Measurements from ENCODE around the gene MINDY4.

The MINDY4 gene

GRCh38 chr7:30894009-30894408 is 122.8 kb downstream of the MINDY4 start:
- no peaks in the 10 kb centered on the region for H3K27me3 ChIP-seq (ENCODE audit: control insufficient read depth in 1 of 2, insufficient read depth in 2 of 2, low read length in 2 of 2)
- H3K27ac ChIP-seq (ENCODE audit: low read depth, low read length), result no peak overlapping the region
- peaks cover 7% of the 10 kb centered on the region for H3K36me3 ChIP-seq (ENCODE audit: insufficient read depth, low read length)
- no peaks in the 10 kb centered on the region for H3K9me3 ChIP-seq (ENCODE audit: low read length)
- no peak overlapping the region for H3K9ac ChIP-seq (ENCODE audit: low read length)
- H3K4me1 ChIP-seq (ENCODE audit: insufficient read depth, low read length), result peaks cover 23% of the 10 kb centered on the region
- H3K4me3 ChIP-seq (ENCODE audit: low read depth in 1 of 2, low read length in 2 of 2), result no peak overlapping the region

- Histone ChIP-seq H3K36me3 (ENCODE audit: insufficient read depth, low read length) (peaks cover 7% of the 10 kb centered on the region), H3K27me3 (ENCODE audit: control insufficient read depth in 1 of 2, insufficient read depth in 2 of 2, low read length in 2 of 2) (no peaks in the 10 kb centered on the region), H3K9me3 (ENCODE audit: low read length) (no peaks in the 10 kb centered on the region), H3K9ac (ENCODE audit: low read length) (no peak overlapping the region), H3K4me1 (ENCODE audit: insufficient read depth, low read length) (peaks cover 17% of the 10 kb centered on the region), H3K4me3 (ENCODE audit: low read depth in 1 of 2, low read length in 2 of 2) (no peak overlapping the region), H3K27ac (ENCODE audit: low read depth, low read length) (no peak overlapping the region)
These were observed 123.8 kb downstream of the MINDY4 start for GRCh38 chr7:30894866-30895605.

GRCh38 chr7:30896036-30896435 is 124.8 kb downstream of the MINDY4 start:
- no peaks in the 10 kb centered on the region for H3K9me3 ChIP-seq (ENCODE audit: low read length)
- no peak overlapping the region for H3K9ac ChIP-seq (ENCODE audit: low read length)
- H3K4me3 ChIP-seq (ENCODE audit: low read depth in 1 of 2, low read length in 2 of 2), result no peak overlapping the region
- peaks cover 7% of the 10 kb centered on the region for H3K36me3 ChIP-seq (ENCODE audit: insufficient read depth, low read length)
- no peaks in the 10 kb centered on the region for H3K27me3 ChIP-seq (ENCODE audit: control insufficient read depth in 1 of 2, insufficient read depth in 2 of 2, low read length in 2 of 2)
- peaks cover 17% of the 10 kb centered on the region for H3K4me1 ChIP-seq (ENCODE audit: insufficient read depth, low read length)
- no peak overlapping the region for H3K27ac ChIP-seq (ENCODE audit: low read depth, low read length)

- H3K9ac ChIP-seq (ENCODE audit: low read length), result no peak overlapping the region
- H3K4me3 ChIP-seq (ENCODE audit: low read depth in 1 of 2, low read length in 2 of 2), result no peak overlapping the region
- H3K27ac ChIP-seq (ENCODE audit: low read depth, low read length), result no peak overlapping the region
- no peaks in the 10 kb centered on the region for H3K27me3 ChIP-seq (ENCODE audit: control insufficient read depth in 1 of 2, insufficient read depth in 2 of 2, low read length in 2 of 2)
- peaks cover 17% of the 10 kb centered on the region for H3K4me1 ChIP-seq (ENCODE audit: insufficient read depth, low read length)
- H3K36me3 ChIP-seq (ENCODE audit: insufficient read depth, low read length), result peaks cover 3% of the 10 kb centered on the region
- H3K9me3 ChIP-seq (ENCODE audit: low read length), result no peaks in the 10 kb centered on the region
These were observed 125.8 kb downstream of the MINDY4 start for GRCh38 chr7:30896783-30897637.

GRCh38 chr7:30897770-30898169 is 126.6 kb downstream of the MINDY4 start:
- no peak overlapping the region for H3K27ac ChIP-seq (ENCODE audit: low read depth, low read length)
- H3K9me3 ChIP-seq (ENCODE audit: low read length), result no peaks in the 10 kb centered on the region
- no peak overlapping the region for H3K4me3 ChIP-seq (ENCODE audit: low read depth in 1 of 2, low read length in 2 of 2)
- H3K4me1 ChIP-seq (ENCODE audit: insufficient read depth, low read length), result peaks cover 17% of the 10 kb centered on the region
- no peaks in the 10 kb centered on the region for H3K27me3 ChIP-seq (ENCODE audit: control insufficient read depth in 1 of 2, insufficient read depth in 2 of 2, low read length in 2 of 2)
- no peaks in the 10 kb centered on the region for H3K36me3 ChIP-seq (ENCODE audit: insufficient read depth, low read length)
- H3K9ac ChIP-seq (ENCODE audit: low read length), result no peak overlapping the region

GRCh38 chr7:30898411-30898810 is 127.2 kb downstream of the MINDY4 start:
- H3K4me3 ChIP-seq (ENCODE audit: low read depth in 1 of 2, low read length in 2 of 2), result no peak overlapping the region
- no peaks in the 10 kb centered on the region for H3K9me3 ChIP-seq (ENCODE audit: low read length)
- H3K4me1 ChIP-seq (ENCODE audit: insufficient read depth, low read length), result peaks cover 11% of the 10 kb centered on the region
- H3K27me3 ChIP-seq (ENCODE audit: control insufficient read depth in 1 of 2, insufficient read depth in 2 of 2, low read length in 2 of 2), result no peaks in the 10 kb centered on the region
- H3K9ac ChIP-seq (ENCODE audit: low read length), result no peak overlapping the region
- no peaks in the 10 kb centered on the region for H3K36me3 ChIP-seq (ENCODE audit: insufficient read depth, low read length)
- H3K27ac ChIP-seq (ENCODE audit: low read depth, low read length), result no peak overlapping the region

GRCh38 chr7:30899066-30899465 is 127.8 kb downstream of the MINDY4 start:
- H3K4me3 ChIP-seq (ENCODE audit: low read depth in 1 of 2, low read length in 2 of 2), result no peak overlapping the region
- no peak overlapping the region for H3K9ac ChIP-seq (ENCODE audit: low read length)
- H3K36me3 ChIP-seq (ENCODE audit: insufficient read depth, low read length), result no peaks in the 10 kb centered on the region
- H3K27ac ChIP-seq (ENCODE audit: low read depth, low read length), result no peak overlapping the region
- H3K4me1 ChIP-seq (ENCODE audit: insufficient read depth, low read length), result peaks cover 5% of the 10 kb centered on the region
- H3K9me3 ChIP-seq (ENCODE audit: low read length), result no peaks in the 10 kb centered on the region
- H3K27me3 ChIP-seq (ENCODE audit: control insufficient read depth in 1 of 2, insufficient read depth in 2 of 2, low read length in 2 of 2), result no peaks in the 10 kb centered on the region

- Histone ChIP-seq H3K27me3 (ENCODE audit: control insufficient read depth in 1 of 2, insufficient read depth in 2 of 2, low read length in 2 of 2) (no peaks in the 10 kb centered on the region), H3K4me3 (ENCODE audit: low read depth in 1 of 2, low read length in 2 of 2) (no peak overlapping the region), H3K27ac (ENCODE audit: low read depth, low read length) (no peak overlapping the region), H3K4me1 (ENCODE audit: insufficient read depth, low read length) (peaks cover 5% of the 10 kb centered on the region), H3K36me3 (ENCODE audit: insufficient read depth, low read length) (no peaks in the 10 kb centered on the region), H3K9ac (ENCODE audit: low read length) (no peak overlapping the region), H3K9me3 (ENCODE audit: low read length) (no peaks in the 10 kb centered on the region)
These were observed 128.4 kb downstream of the MINDY4 start for GRCh38 chr7:30899630-30900029.

GRCh38 chr7:30900053-30900452 is 128.8 kb downstream of the MINDY4 start:
- no peak overlapping the region for H3K27ac ChIP-seq (ENCODE audit: low read depth, low read length)
- H3K27me3 ChIP-seq (ENCODE audit: control insufficient read depth in 1 of 2, insufficient read depth in 2 of 2, low read length in 2 of 2), result no peaks in the 10 kb centered on the region
- no peaks in the 10 kb centered on the region for H3K9me3 ChIP-seq (ENCODE audit: low read length)
- H3K9ac ChIP-seq (ENCODE audit: low read length), result no peak overlapping the region
- H3K36me3 ChIP-seq (ENCODE audit: insufficient read depth, low read length), result no peaks in the 10 kb centered on the region
- peaks cover 5% of the 10 kb centered on the region for H3K4me1 ChIP-seq (ENCODE audit: insufficient read depth, low read length)
- no peak overlapping the region for H3K4me3 ChIP-seq (ENCODE audit: low read depth in 1 of 2, low read length in 2 of 2)

GRCh38 chr7:30900803-30901362 is 129.7 kb downstream of the MINDY4 start:
- H3K27ac ChIP-seq (ENCODE audit: low read depth, low read length), result no peak overlapping the region
- H3K9ac ChIP-seq (ENCODE audit: low read length), result no peak overlapping the region
- no peaks in the 10 kb centered on the region for H3K9me3 ChIP-seq (ENCODE audit: low read length)
- H3K4me3 ChIP-seq (ENCODE audit: low read depth in 1 of 2, low read length in 2 of 2), result no peak overlapping the region
- no peaks in the 10 kb centered on the region for H3K27me3 ChIP-seq (ENCODE audit: control insufficient read depth in 1 of 2, insufficient read depth in 2 of 2, low read length in 2 of 2)
- H3K36me3 ChIP-seq (ENCODE audit: insufficient read depth, low read length), result no peaks in the 10 kb centered on the region
- H3K4me1 ChIP-seq (ENCODE audit: insufficient read depth, low read length), result peaks cover 8% of the 10 kb centered on the region

GRCh38 chr7:30901856-30902255 is 130.6 kb downstream of the MINDY4 start:
- no peak overlapping the region for H3K27ac ChIP-seq (ENCODE audit: low read depth, low read length)
- peaks cover 18% of the 10 kb centered on the region for H3K4me1 ChIP-seq (ENCODE audit: insufficient read depth, low read length)

More at GRCh38 chr7:30901856-30902255, 130.6 kb downstream of the MINDY4 start:
- no peak overlapping the region for H3K4me3 ChIP-seq (ENCODE audit: low read depth in 1 of 2, low read length in 2 of 2)
- no peaks in the 10 kb centered on the region for H3K9me3 ChIP-seq (ENCODE audit: low read length)
- no peak overlapping the region for H3K9ac ChIP-seq (ENCODE audit: low read length)
- no peaks in the 10 kb centered on the region for H3K36me3 ChIP-seq (ENCODE audit: insufficient read depth, low read length)
- H3K27me3 ChIP-seq (ENCODE audit: control insufficient read depth in 1 of 2, insufficient read depth in 2 of 2, low read length in 2 of 2), result no peaks in the 10 kb centered on the region
